ENCODE results near the gene ATRN.
A peak's percentile ranks its signal among the peaks of the same experiment; 100 is the strongest.

GRCh38 chr20:3669710-3670367, 199.0 kb downstream of the ATRN start:
- peak in 1 of 2 experiments; percentile 27; a peak in 1 of 4 replicates for TF ChIP-seq CTCF (conservative IDR thresholded peaks at IDR 0.05; ENCODE audit: low read depth in 2 of 2)
- TF ChIP-seq EZH2 (IDR thresholded peaks at IDR 0.05; ENCODE audit: low read depth, unreplicated experiment), result no peak
- TF ChIP-seq POLR2AphosphoS5 (IDR thresholded peaks at IDR 0.05; ENCODE audit: low read depth), result no peak
- TF ChIP-seq REST (IDR thresholded peaks at IDR 0.05; ENCODE audit: unreplicated experiment), result no peak
- no peak for TF ChIP-seq NANOG (IDR thresholded peaks at IDR 0.05; ENCODE audit: borderline replicate concordance)
